BE2C (cell line): ENCODE data around the gene HSF5. TPM values are rescaled to one million over a fixed set of nuclear protein-coding genes. Genes with fewer than 3 reads are reported as not detected.

ENCODE experiments used
- DNase-seq: peaks from one replicate; pipeline ENCODE4 v3.0.0-alpha.2; 2020
- H3K27me3 ChIP-seq: fragments of 250-450 bp; sonication (Bioruptor Pico); 2 replicates; pipeline ENCODE4 v1.5.1; 2020; ENCODE audit warnings: mild to moderate bottlenecking
- H3K36me3 ChIP-seq: fragments of 250-450 bp; sonication (Bioruptor Pico); 2 replicates; pipeline ENCODE4 v1.5.1; 2020; ENCODE audit warnings: mild to moderate bottlenecking
- H3K4me1 ChIP-seq: fragments of 250-450 bp; sonication (Bioruptor Pico); 2 replicates; pipeline ENCODE4 v1.5.1; 2020
- H3K4me3 ChIP-seq: 2 replicates; pipeline ENCODE4 v1.5.1; 2011; ENCODE audit warnings: low read depth, low read length
- H3K9me3 ChIP-seq: fragments of 250-450 bp; sonication (Bioruptor Pico); 2 replicates; pipeline ENCODE4 v1.5.1; 2020
- polyA plus RNA-seq: library from polyadenylated mRNA; unstranded; fragments of >200 nt; gene quantifications from one replicate; pipeline ENCODE4 v1.2.1, GENCODE V29; 2012; ENCODE audit warnings: low read depth, missing spikeins; ENCODE audit not compliant: insufficient read length, insufficient read depth
- TF ChIP-seq, protein P1 (sequence below): IDR thresholded peaks from 2 replicates; pipeline ENCODE4 v1.5.1; 2012; ENCODE audit warnings: mild to moderate bottlenecking, low read depth, low read length

HSF5 gene
- polyA plus RNA-seq = not detected

DNA sequence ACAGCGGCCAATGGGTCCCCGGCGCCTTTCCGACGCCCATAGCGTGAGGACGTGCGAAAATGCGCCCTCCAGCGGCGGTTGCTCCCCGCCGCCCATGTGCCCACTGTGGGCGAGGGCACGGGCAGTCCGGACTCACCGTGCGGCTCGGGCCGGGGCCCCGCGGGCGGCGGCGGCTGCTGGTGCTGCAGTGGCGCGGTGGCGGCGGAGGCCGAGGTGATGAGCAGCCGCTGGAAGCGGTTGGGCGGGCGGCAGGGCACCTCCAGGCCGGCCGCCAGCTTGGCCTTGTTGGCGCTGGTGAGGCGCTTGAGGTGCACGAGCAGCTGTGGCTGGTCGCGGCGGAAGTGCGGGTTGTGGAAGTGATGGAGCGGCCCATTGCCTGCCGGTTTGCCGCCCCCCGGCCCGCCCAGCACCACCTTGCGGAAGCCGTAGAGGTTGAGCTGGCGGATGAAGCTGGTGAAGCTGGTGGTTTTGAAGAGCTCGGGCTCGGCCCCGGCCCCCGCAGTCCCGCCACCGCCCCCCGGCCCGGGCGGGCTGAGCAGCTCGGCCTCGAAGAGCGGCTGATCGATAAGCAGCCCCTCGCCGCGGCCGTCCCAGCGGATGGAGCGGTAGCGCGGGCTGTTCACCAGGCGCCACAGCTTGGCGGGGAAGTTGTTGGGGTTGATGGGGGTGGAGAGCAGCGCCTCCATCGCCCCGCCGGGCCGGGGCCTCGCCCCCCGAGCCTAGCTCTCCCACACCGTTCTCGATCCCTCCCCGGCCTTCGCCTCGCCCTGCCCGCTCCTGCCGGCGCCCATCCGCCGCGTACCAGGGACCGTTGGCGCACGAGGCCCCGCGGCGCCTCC is at the start of gene HSF5:
HSF5 (minus strand) TSS at position 820 of the 839 bp plus-strand sequence; CDS start at position 686, 134 bp downstream.
- TF ChIP-seq, protein P1, sequence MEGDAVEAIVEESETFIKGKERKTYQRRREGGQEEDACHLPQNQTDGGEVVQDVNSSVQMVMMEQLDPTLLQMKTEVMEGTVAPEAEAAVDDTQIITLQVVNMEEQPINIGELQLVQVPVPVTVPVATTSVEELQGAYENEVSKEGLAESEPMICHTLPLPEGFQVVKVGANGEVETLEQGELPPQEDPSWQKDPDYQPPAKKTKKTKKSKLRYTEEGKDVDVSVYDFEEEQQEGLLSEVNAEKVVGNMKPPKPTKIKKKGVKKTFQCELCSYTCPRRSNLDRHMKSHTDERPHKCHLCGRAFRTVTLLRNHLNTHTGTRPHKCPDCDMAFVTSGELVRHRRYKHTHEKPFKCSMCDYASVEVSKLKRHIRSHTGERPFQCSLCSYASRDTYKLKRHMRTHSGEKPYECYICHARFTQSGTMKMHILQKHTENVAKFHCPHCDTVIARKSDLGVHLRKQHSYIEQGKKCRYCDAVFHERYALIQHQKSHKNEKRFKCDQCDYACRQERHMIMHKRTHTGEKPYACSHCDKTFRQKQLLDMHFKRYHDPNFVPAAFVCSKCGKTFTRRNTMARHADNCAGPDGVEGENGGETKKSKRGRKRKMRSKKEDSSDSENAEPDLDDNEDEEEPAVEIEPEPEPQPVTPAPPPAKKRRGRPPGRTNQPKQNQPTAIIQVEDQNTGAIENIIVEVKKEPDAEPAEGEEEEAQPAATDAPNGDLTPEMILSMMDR = no peak
- Histone ChIP-seq H3K4me1 (no peaks in the 10 kb centered on the region), H3K27me3 (peaks cover 8% of the 10 kb centered on the region), H3K9me3 (no peaks in the 10 kb centered on the region), H3K4me3 (no peak within 1 kb of the TSS), H3K36me3 (peaks cover 31% of the 10 kb centered on the region)
- DNase-seq = no peak

GRCh38 chr17:58537266-58537665 is 49.1 kb upstream of the HSF5 start:
- H3K9me3 ChIP-seq = no peaks in the 10 kb centered on the region
- DNase-seq = no peak
- no peak overlapping the region for H3K4me3 ChIP-seq
- no peaks in the 10 kb centered on the region for H3K4me1 ChIP-seq
- TF ChIP-seq, protein P1 = no peak
- H3K27me3 ChIP-seq = peaks cover 3% of the 10 kb centered on the region
- H3K36me3 ChIP-seq = no peaks in the 10 kb centered on the region

DNA sequence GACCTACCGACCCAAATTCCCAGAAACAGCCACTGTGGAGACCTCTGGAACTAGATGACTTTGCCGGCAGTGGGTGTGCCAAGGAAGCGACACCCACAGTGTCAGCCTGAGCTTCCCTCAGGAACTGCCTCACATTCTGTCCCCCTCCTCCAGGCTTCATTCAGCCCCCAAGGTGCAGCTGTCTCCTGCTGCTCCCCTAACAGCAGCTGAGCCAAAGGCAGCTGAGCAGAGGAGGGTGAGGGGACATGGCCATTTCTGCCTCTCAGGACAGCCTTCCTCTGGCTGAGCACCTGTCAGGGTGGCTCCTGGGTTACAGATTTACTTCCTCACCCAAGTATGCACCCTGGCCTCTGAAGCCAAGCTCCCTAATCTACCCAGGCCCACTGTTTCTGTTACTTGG is 48.3 kb upstream of the HSF5 start:
- no peaks in the 10 kb centered on the region for H3K9me3 ChIP-seq

GRCh38 chr17:58535431-58535830 is 47.2 kb upstream of the HSF5 start:
- TF ChIP-seq, protein P1 = no peak
- H3K36me3 ChIP-seq = no peaks in the 10 kb centered on the region
- no peaks in the 10 kb centered on the region for H3K4me1 ChIP-seq
- H3K9me3 ChIP-seq = no peaks in the 10 kb centered on the region
- no peak for DNase-seq
- H3K4me3 ChIP-seq = no peak overlapping the region
- H3K27me3 ChIP-seq = peaks cover 8% of the 10 kb centered on the region

More for the DNA sequence above, 48.3 kb upstream of the HSF5 start:
- Histone ChIP-seq H3K4me3 (no peak overlapping the region), H3K4me1 (no peaks in the 10 kb centered on the region), H3K27me3 (peaks cover 7% of the 10 kb centered on the region), H3K36me3 (no peaks in the 10 kb centered on the region)
- no peak for DNase-seq
- TF ChIP-seq, protein P1 = no peak

- TF ChIP-seq, protein P1 = no peak
- no peaks in the 10 kb centered on the region for H3K4me1 ChIP-seq
These were observed 46.8 kb upstream of the HSF5 start for GRCh38 chr17:58534901-58535421.

DNA sequence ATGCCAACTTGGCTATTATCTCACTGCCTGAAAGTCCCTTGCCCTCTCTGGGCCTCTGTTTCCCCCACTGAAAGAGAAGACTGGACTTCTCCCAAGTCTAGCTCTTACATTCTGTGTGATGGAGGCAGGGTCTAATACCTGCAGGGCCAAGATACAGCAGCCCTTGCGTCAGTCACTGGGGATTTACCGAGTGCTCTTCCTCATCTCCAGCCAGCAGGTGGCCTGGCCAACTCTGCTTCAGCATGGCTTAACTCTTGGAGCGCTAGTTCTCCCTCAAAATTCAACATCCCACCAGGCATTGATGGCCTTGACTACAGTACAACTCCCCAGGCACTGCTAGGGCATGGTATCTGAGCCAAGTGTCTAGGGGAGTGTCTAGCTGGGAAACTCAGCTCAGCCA is 46.1 kb upstream of the HSF5 start:
- H3K4me3 ChIP-seq = no peak overlapping the region
- H3K27me3 ChIP-seq = peaks cover 8% of the 10 kb centered on the region
- DNase-seq = no peak
- H3K36me3 ChIP-seq = no peaks in the 10 kb centered on the region
- no peaks in the 10 kb centered on the region for H3K4me1 ChIP-seq
- TF ChIP-seq, protein P1 = peak; percentile 19
- no peaks in the 10 kb centered on the region for H3K9me3 ChIP-seq

More at GRCh38 chr17:58534901-58535421, 46.8 kb upstream of the HSF5 start:
- peaks cover 8% of the 10 kb centered on the region for H3K27me3 ChIP-seq
- no peaks in the 10 kb centered on the region for H3K9me3 ChIP-seq
- no peak overlapping the region for H3K4me3 ChIP-seq
- no peaks in the 10 kb centered on the region for H3K36me3 ChIP-seq
- no peak for DNase-seq
